OCI-LY3 (cell line): Measurements from ENCODE around the gene PFKFB4.

Experiments used
- H2AFZ ChIP-seq: fragments of 200-600, 300-600 bp; shearing (Covaris generic); 2 replicates; pipeline ENCODE4 v1.6.0; 2014; ENCODE audit warnings: antibody characterized with exemption, low read depth, low read length
- H3K27ac ChIP-seq: fragments of 200-600, 300-600 bp; sonication (generic); 2 replicates; pipeline ENCODE4 v1.5.1; 2014; ENCODE audit warnings: mild to moderate bottlenecking, low read length, moderate library complexity, mixed read lengths
- H3K27me3 ChIP-seq: fragments of 200-600, 300-600 bp; sonication (generic); 2 replicates; pipeline ENCODE4 v1.6.1; 2014; ENCODE audit warnings: low read depth, low read length, mixed read lengths
- H3K36me3 ChIP-seq: fragments of 200-600, 300-600 bp; sonication (generic); replicated peaks from 2 replicates; pipeline ENCODE3; 2014; ENCODE audit warnings: low read depth, low read length, mixed read lengths
- H3K4me1 ChIP-seq: fragments of 300-600, 200-600 bp; sonication (generic); 2 replicates; pipeline ENCODE4 v1.6.1; 2014; ENCODE audit warnings: low read length, mixed read lengths
- H3K4me2 ChIP-seq: fragments of 200-600, 300-600 bp; sonication (generic); 2 replicates; pipeline ENCODE4 v1.6.1; 2014; ENCODE audit warnings: low read length, mixed read lengths
- H3K4me3 ChIP-seq: fragments of 300-600, 200-600 bp; sonication (generic); 2 replicates; pipeline ENCODE4 v1.5.1; 2014; ENCODE audit warnings: antibody characterized with exemption, mild to moderate bottlenecking, low read length, moderate library complexity
- H3K79me2 ChIP-seq: fragments of 300-600, 200-600 bp; shearing (Covaris generic); 2 replicates; pipeline ENCODE4 v1.6.1; 2014; ENCODE audit warnings: mild to moderate bottlenecking, low read length, mixed read lengths
- H3K9ac ChIP-seq: fragments of 300-600, 200-600 bp; shearing (Covaris generic); 2 replicates; pipeline ENCODE4 v1.6.0; 2014; ENCODE audit warnings: mild to moderate bottlenecking, low read length, moderate library complexity
- H3K9me3 ChIP-seq: fragments of 200-600, 300-600 bp; shearing (Covaris generic); 2 replicates; pipeline ENCODE4 v1.6.1; 2014; ENCODE audit warnings: low read length, mixed read lengths; ENCODE audit not compliant: insufficient read depth
- H4K20me1 ChIP-seq: fragments of 200-600, 300-600 bp; sonication (generic); 2 replicates; pipeline ENCODE4 v1.6.1; 2016; ENCODE audit warnings: low read length, mixed read lengths; ENCODE audit not compliant: insufficient read depth
- CTCF ChIP-seq: fragments of 200-600, 300-600 bp; sonication (generic); IDR thresholded peaks from 2 replicates; pipeline ENCODE4 v1.5.1; 2014; ENCODE audit warnings: antibody characterized with exemption, low read length, low read depth
- EZH2phosphoT487 ChIP-seq: fragments of 200-600 bp; shearing (Covaris generic); IDR thresholded peaks from 2 replicates; pipeline ENCODE4 v1.6.1; 2018; ENCODE audit warnings: antibody characterized with exemption, mixed run types, low read depth

Gene PFKFB4

GRCh38 chr3:48573973-48574585, 17.5 kb upstream of the PFKFB4 start:
- Histone ChIP-seq H3K27me3 (no peaks in the 10 kb centered on the region), H4K20me1 (no peaks in the 10 kb centered on the region), H3K79me2 (no peaks in the 10 kb centered on the region), H3K4me2 (no peak overlapping the region), H2AFZ (no peak overlapping the region), H3K27ac (no peak overlapping the region), H3K4me3 (no peak overlapping the region), H3K9ac (no peak overlapping the region), H3K4me1 (no peaks in the 10 kb centered on the region), H3K36me3 (no peaks in the 10 kb centered on the region), H3K9me3 (no peaks in the 10 kb centered on the region)
- TF ChIP-seq CTCF = no peak
- TF ChIP-seq EZH2phosphoT487 = no peak

GRCh38 chr3:48572517-48572916, 15.9 kb upstream of the PFKFB4 start:
- H3K4me3 ChIP-seq = no peak overlapping the region
- H3K27ac ChIP-seq = no peak overlapping the region
- no peak overlapping the region for H3K4me2 ChIP-seq
- TF ChIP-seq CTCF = no peak
- TF ChIP-seq EZH2phosphoT487 = no peak
- no peaks in the 10 kb centered on the region for H3K79me2 ChIP-seq
- no peak overlapping the region for H2AFZ ChIP-seq
- H3K4me1 ChIP-seq = no peaks in the 10 kb centered on the region
- H3K9ac ChIP-seq = no peak overlapping the region
- no peaks in the 10 kb centered on the region for H4K20me1 ChIP-seq
- no peaks in the 10 kb centered on the region for H3K27me3 ChIP-seq
- H3K9me3 ChIP-seq = no peaks in the 10 kb centered on the region
- no peaks in the 10 kb centered on the region for H3K36me3 ChIP-seq

GRCh38 chr3:48571938-48572337, 15.3 kb upstream of the PFKFB4 start:
- H2AFZ ChIP-seq = no peak overlapping the region
- no peaks in the 10 kb centered on the region for H3K4me1 ChIP-seq
- TF ChIP-seq CTCF (no peak), EZH2phosphoT487 (no peak)
- no peaks in the 10 kb centered on the region for H3K79me2 ChIP-seq
- H4K20me1 ChIP-seq = no peaks in the 10 kb centered on the region
- no peak overlapping the region for H3K4me3 ChIP-seq
- no peaks in the 10 kb centered on the region for H3K9me3 ChIP-seq
- no peak overlapping the region for H3K4me2 ChIP-seq
- H3K9ac ChIP-seq = no peak overlapping the region
- no peaks in the 10 kb centered on the region for H3K27me3 ChIP-seq
- no peak overlapping the region for H3K27ac ChIP-seq
- no peaks in the 10 kb centered on the region for H3K36me3 ChIP-seq

DNA sequence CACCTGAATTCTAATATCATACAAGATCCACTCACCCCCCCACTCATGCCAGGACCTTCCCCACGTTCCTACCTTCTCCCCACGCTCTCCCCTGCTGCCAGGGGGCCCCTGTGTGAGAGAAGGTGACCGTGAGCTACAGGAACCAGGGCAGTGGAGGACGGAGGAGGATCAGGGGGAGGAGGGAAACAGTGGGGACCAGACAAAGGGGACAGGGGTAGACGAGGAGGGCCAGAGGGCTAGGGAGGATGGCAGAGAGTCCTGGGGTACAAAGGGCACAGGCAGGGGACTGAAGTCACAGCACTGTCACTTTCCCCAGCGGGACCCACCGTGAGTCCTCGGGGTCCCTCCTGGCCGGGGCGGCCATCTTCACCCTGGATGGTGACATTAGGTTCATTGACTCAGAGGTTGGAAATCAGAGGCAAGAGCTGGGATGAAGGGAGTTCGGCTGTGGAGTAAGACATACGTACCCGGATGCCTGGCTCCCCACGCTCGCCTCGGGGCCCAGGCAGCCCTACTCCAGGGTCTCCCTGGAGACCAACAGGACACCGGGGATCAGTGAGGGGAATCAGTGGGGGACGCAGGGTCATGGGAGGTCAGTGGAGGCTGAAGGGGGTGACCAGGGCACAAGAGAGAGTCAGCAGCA, 13.3 kb upstream of the PFKFB4 start:
- no peaks in the 10 kb centered on the region for H3K27me3 ChIP-seq
- H3K9ac ChIP-seq = no peak overlapping the region
- H3K4me3 ChIP-seq = no peak overlapping the region
- no peak for TF ChIP-seq CTCF
- no peak for TF ChIP-seq EZH2phosphoT487
- no peaks in the 10 kb centered on the region for H3K9me3 ChIP-seq
- H3K79me2 ChIP-seq = no peaks in the 10 kb centered on the region
- no peak overlapping the region for H2AFZ ChIP-seq
- H3K4me1 ChIP-seq = no peaks in the 10 kb centered on the region; the same call in 1 of the 2 replicates
- no peak overlapping the region for H3K4me2 ChIP-seq
- H3K27ac ChIP-seq = no peak overlapping the region
- no peaks in the 10 kb centered on the region for H3K36me3 ChIP-seq
- no peaks in the 10 kb centered on the region for H4K20me1 ChIP-seq
